GM12892 (cell line): Measurements from ENCODE around the gene ADGRB3.
"Not testable (repeated sequence)": the region's sequence is repeated elsewhere in the genome, so short reads cannot be mapped to it uniquely, and the experiment has no call there.

Experiments used
- POLR2A ChIP-seq: IDR thresholded peaks from 2 replicates; pipeline ENCODE4 v1.6.1; 2011; ENCODE audit warnings: low read depth, low read length, control low read depth
- POLR2AphosphoS5 ChIP-seq: IDR thresholded peaks from 2 replicates; pipeline ENCODE4 v1.6.1; 2011; ENCODE audit warnings: low read depth, low read length, control low read depth

GRCh38 chr6:69432168-69432567 lies 797.1 kb downstream of the ADGRB3 start:
- TF ChIP-seq POLR2A, POLR2AphosphoS5: not testable (repeated sequence)
